MCF 10A (cell line): ENCODE measurements around the gene TXLNB. TPM values are rescaled to one million over a fixed set of nuclear protein-coding genes. Genes with fewer than 3 reads are reported as not detected.
"Not testable (repeated sequence)": the region's sequence is repeated elsewhere in the genome, so short reads cannot be mapped to it uniquely, and the experiment has no call there.

ENCODE experiments used
- BruUV-seq: library from RNA; stranded (reverse); fragments of 400-500 nt; replicated peaks from 2 replicates; lab custom pipeline; 2021; lab: Mats Ljungman, UMichigan
- CTCF ChIA-PET: fragments of 300-600 bp; sonication (Branson Sonifier 250); formaldehyde crosslinking; extraction: SDS; loops from one replicate; lab custom pipeline; 2021; ENCODE audit warnings: antibody characterized with exemption, inconsistent platforms; lab: Yijun Ruan, JAX
- POLR2A ChIA-PET: fragments of 300-600, 350-650 bp; sonication (Branson Sonifier 250); formaldehyde crosslinking; extraction: SDS; loops from one replicate; lab custom pipeline; 2020; ENCODE audit warnings: antibody characterized with exemption, inconsistent platforms; lab: Yijun Ruan, JAX
- DNase-seq: peaks from one replicate; pipeline ENCODE4 v3.0.0-alpha.2; 2018; ENCODE audit not compliant: unreplicated experiment
- H3K27ac Mint-ChIP-seq: one replicate; pipeline ENCODE4 v1.8.0; 2022; ENCODE audit warnings: mild to moderate bottlenecking, low read depth, mixed read lengths; ENCODE audit not compliant: unreplicated experiment
- H3K27me3 Mint-ChIP-seq: one replicate; pipeline ENCODE4 v1.8.0; 2022; ENCODE audit warnings: mixed read lengths; ENCODE audit not compliant: insufficient read depth, unreplicated experiment
- H3K36me3 Mint-ChIP-seq: one replicate; pipeline ENCODE4 v1.8.0; 2022; ENCODE audit warnings: mild to moderate bottlenecking, moderate library complexity, mixed read lengths; ENCODE audit not compliant: insufficient read depth, unreplicated experiment
- H3K4me1 Mint-ChIP-seq: one replicate; pipeline ENCODE4 v1.8.0; 2022; ENCODE audit warnings: mixed read lengths; ENCODE audit not compliant: insufficient read depth, unreplicated experiment
- H3K4me3 Mint-ChIP-seq: one replicate; pipeline ENCODE4 v1.8.0; 2022; ENCODE audit warnings: mild to moderate bottlenecking, moderate library complexity, mixed read lengths; ENCODE audit not compliant: unreplicated experiment
- H3K9me3 Mint-ChIP-seq: one replicate; pipeline ENCODE4 v1.8.0; 2022; ENCODE audit warnings: mixed read lengths; ENCODE audit not compliant: unreplicated experiment
- intact Hi-C: fragments of 100-400 bp; cut with micrococcal nuclease; formaldehyde crosslinking; loops from 2 replicates; pipeline ENCODE4 v1.14.1; 2022
- total RNA-seq: library from RNA; stranded (reverse); gene quantifications from 2 replicates; pipeline ENCODE4 v1.2.3, GENCODE V29; 2022
- TF ChIP-seq, protein P1 (sequence below): fragments of 200-600 bp; IDR thresholded peaks from one replicate; pipeline ENCODE4 v1.8.0; 2022; ENCODE audit warnings: antibody characterized with exemption, mild to moderate bottlenecking; ENCODE audit not compliant: unreplicated experiment

Gene TXLNB
- total RNA-seq, 1 experiment from 2014 or later: not detected

DNA sequence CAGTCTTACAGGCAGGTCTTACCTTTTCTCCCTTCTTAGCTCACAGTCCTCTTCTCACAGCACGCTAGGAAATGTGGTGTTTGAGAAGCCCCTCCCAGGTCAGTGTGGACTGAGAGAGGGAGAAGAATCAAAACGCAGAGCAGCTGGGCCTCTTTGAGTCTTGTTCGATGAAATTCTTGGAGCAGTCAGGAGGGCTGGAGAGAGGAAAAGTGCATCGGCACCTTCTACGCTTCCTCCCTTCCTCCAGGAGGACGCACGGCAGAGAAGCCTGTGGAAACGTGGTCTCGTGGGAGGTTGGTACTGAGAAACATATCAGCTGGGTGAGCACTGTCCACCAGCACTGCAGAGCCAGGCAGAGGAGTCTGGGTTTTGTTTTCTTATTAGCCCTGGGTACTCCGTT lies 52.7 kb downstream of the TXLNB start:
- CTCF ChIA-PET: no interaction called here
- TF ChIP-seq, protein P1, sequence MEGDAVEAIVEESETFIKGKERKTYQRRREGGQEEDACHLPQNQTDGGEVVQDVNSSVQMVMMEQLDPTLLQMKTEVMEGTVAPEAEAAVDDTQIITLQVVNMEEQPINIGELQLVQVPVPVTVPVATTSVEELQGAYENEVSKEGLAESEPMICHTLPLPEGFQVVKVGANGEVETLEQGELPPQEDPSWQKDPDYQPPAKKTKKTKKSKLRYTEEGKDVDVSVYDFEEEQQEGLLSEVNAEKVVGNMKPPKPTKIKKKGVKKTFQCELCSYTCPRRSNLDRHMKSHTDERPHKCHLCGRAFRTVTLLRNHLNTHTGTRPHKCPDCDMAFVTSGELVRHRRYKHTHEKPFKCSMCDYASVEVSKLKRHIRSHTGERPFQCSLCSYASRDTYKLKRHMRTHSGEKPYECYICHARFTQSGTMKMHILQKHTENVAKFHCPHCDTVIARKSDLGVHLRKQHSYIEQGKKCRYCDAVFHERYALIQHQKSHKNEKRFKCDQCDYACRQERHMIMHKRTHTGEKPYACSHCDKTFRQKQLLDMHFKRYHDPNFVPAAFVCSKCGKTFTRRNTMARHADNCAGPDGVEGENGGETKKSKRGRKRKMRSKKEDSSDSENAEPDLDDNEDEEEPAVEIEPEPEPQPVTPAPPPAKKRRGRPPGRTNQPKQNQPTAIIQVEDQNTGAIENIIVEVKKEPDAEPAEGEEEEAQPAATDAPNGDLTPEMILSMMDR: no peak
- Mint-ChIP-seq H3K9me3 (no peaks in the 10 kb centered on the region), H3K4me3 (no peak overlapping the region), H3K4me1 (peaks cover 7% of the 10 kb centered on the region), H3K36me3 (no peaks in the 10 kb centered on the region), H3K27ac (no peak overlapping the region), H3K27me3 (no peaks in the 10 kb centered on the region)
- intact Hi-C loops: no loop called here
- BruUV-seq: no TSS peak
- POLR2A ChIA-PET: no interaction called here
- no peak for DNase-seq

DNA sequence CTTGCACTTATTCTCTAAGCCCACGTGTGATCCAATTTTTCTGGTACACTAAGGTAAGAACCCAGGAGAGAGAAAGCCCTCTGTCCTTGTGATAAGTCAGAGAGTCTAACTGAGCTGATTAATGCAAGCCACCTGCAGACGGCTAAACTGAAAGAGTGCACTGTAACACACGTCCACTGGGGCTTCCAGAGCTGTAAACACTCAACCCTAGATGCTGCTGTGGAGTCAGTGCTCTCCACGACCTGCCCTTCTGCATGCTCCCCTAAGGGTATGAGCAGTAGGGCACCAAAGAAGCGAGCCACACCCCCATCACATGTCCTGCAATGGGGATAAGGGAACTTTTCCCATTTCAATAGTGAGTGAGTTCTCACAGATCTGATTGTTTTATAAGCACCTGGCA lies 55.7 kb downstream of the TXLNB start:
- no peak overlapping the region for H3K27ac Mint-ChIP-seq
- no peak for DNase-seq
- no peaks in the 10 kb centered on the region for H3K36me3 Mint-ChIP-seq
- TF ChIP-seq, protein P1: no peak
- POLR2A ChIA-PET: no interaction called here
- H3K4me1 Mint-ChIP-seq: peaks cover 6% of the 10 kb centered on the region
- intact Hi-C loops: no loop called here
- H3K27me3 Mint-ChIP-seq: no peaks in the 10 kb centered on the region
- CTCF ChIA-PET: interaction anchor here (1.6 kb wide), 1 partner anchor 16 kb away, joined by 4 read pairs; no protein-coding TSS in a partner anchor
- no TSS peak for BruUV-seq
- no peaks in the 10 kb centered on the region for H3K9me3 Mint-ChIP-seq
- no peak overlapping the region for H3K4me3 Mint-ChIP-seq

DNA sequence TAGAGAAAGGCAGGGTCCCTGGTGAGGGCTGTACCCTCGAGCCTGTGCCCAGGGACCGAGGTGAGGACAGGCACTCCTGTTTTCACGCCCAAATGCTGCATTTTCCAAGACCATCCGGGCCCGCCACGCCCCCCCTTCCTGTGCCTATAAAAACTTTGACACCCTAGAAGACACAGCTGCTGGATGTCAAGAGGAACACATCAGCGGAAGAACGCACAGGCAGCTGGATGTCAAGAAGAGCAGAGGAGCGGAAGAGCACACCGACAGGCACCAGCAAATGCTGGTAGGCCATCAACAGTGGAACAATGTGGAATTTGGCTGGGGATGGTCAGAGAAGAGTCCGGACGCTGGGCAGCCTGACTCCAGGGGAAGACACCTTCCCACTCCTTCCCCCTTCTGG lies 56.1 kb downstream of the TXLNB start:
- TF ChIP-seq, protein P1: no peak
- no TSS peak for BruUV-seq
- POLR2A ChIA-PET: no interaction called here
- no peaks in the 10 kb centered on the region for H3K27me3 Mint-ChIP-seq
- no peaks in the 10 kb centered on the region for H3K36me3 Mint-ChIP-seq
- H3K4me3 Mint-ChIP-seq: no peak overlapping the region
- no peaks in the 10 kb centered on the region for H3K9me3 Mint-ChIP-seq
- intact Hi-C loops: no loop called here
- DNase-seq: no peak
- peaks cover 2% of the 10 kb centered on the region for H3K4me1 Mint-ChIP-seq
- H3K27ac Mint-ChIP-seq: no peak overlapping the region
- CTCF ChIA-PET: no interaction called here

DNA sequence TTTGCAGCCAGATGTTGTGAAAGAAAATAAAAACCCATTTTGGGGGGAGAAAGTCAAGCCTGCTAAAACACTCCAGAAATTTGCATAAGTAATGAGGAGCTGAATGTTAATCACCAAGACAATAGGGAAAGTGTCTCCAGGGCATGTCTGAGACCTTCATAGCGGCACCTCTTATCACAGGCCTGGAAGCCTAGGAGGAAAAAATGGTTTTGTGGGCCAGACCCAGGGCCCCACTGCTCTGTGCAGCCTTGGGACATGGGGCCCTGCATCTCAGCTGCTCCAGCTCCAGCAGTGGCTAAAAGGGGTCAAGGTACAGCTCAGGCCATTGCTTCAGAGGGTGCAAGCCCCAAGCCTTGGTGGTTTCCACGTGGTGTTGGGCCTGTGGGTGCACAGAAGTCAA lies 57.6 kb downstream of the TXLNB start:
- H3K9me3 Mint-ChIP-seq, H3K36me3 Mint-ChIP-seq, H3K4me1 Mint-ChIP-seq, H3K27me3 Mint-ChIP-seq, intact Hi-C loops, DNase-seq, BruUV-seq, POLR2A ChIA-PET, H3K4me3 Mint-ChIP-seq, H3K27ac Mint-ChIP-seq: not testable (repeated sequence)
- CTCF ChIA-PET: interaction anchor here (0.6 kb wide), 1 partner anchor 431 kb away, joined by 4 read pairs; no protein-coding TSS in a partner anchor

DNA sequence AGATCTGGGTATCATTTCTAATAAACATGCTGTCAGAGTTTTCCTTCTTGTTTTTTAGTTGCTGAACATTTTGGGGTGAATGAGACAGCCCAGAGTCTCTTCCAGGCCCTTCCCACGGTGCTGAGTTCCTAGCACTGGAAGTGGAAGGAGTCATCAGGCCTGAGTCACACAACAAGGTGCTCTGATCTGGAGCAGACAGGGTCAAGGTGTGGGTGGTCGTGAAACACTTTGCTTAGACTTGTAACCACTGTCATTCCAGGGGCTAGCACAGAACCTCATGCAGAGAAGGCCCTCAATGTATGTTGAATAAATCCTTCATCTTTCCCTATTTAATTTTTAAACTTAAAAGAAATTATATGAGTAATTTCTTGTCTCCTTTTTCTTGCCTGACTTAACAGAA lies 60.6 kb downstream of the TXLNB start:
- no peaks in the 10 kb centered on the region for H3K4me1 Mint-ChIP-seq
- CTCF ChIA-PET: interaction anchor here (1.2 to 1.4 kb wide), 3 partner anchors 12 to 134 kb away, joined by 3 to 9 read pairs (median 5); no protein-coding TSS in a partner anchor
- H3K9me3 Mint-ChIP-seq: no peaks in the 10 kb centered on the region
- H3K27ac Mint-ChIP-seq: no peak overlapping the region
- TF ChIP-seq, protein P1: no peak
- H3K27me3 Mint-ChIP-seq: no peaks in the 10 kb centered on the region
- intact Hi-C loops: no loop called here
- H3K36me3 Mint-ChIP-seq: no peaks in the 10 kb centered on the region
- DNase-seq: no peak
- H3K4me3 Mint-ChIP-seq: no peak overlapping the region
- BruUV-seq: no TSS peak
- POLR2A ChIA-PET: no interaction called here
